GM13977 (cell line): ENCODE data around the gene MRPL54.
"Not testable (repeated sequence)": the region's sequence is repeated elsewhere in the genome, so short reads cannot be mapped to it uniquely, and the experiment has no call there.

Source experiments
- DNase-seq: peaks from one replicate; pipeline ENCODE4 v3.0.0; 2012; ENCODE audit warnings: low spot score
- in situ Hi-C: fragments of 300-500 bp; cut with MboI; formaldehyde crosslinking; loops from one replicate; pipeline ENCODE4 v1.12.0; 2022; ENCODE audit warnings: low sequenced_read_pairs, low pct_unique_long_range_greater_than_20kb, mixed read lengths, inconsistent platforms; ENCODE audit not compliant: unreplicated experiment
- TF ChIP-seq, protein P1 (sequence below): IDR thresholded peaks from 2 replicates; pipeline ENCODE4 v1.5.1; 2012; ENCODE audit warnings: mild to moderate bottlenecking, control low read depth; ENCODE audit not compliant: insufficient read depth; ENCODE audit errors: extremely low read depth, missing control alignments

Gene MRPL54

DNA sequence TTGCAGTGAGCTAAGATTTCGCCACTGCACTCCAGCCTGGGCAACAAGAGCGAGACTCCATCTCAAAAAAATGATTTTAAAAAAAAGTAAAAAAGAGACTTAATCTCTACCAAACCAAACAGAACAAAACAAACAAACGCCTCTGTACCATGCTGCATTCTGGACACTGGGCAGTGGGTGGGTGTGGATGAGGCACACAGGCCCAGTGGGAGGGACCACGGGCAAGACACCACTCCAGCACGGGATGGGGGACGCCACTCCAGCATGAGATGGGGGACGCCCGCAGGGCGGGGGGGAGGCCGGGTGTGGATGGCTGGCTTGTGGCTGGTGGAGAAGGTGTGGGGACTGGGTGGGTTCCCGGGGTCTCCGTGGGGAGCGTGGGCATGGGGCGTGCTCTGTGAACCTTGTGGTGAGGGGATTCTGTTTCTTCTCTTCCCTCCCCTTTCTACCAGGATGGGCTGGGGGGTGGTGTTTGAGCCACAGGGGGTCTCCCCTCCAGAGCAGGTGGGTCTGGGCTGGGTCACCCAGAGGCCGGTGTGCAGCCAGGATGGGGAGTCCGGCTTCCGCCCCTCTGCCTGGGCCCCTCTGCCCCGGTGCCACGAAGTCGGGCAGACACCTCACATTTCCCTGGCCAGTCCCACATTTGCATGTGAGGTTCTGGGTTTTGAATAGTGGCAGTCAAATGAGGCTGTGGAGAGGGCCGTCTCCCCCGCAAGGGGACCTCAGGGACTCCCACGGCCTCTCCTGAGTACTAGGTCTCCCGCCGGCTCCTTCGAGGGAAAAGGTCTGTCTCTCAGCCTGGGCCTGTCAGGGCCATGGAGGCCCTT is 47.6 kb downstream of the MRPL54 start:
- in situ Hi-C loops: no loop called here
- peak; percentile 75 for DNase-seq
- TF ChIP-seq, protein P1, sequence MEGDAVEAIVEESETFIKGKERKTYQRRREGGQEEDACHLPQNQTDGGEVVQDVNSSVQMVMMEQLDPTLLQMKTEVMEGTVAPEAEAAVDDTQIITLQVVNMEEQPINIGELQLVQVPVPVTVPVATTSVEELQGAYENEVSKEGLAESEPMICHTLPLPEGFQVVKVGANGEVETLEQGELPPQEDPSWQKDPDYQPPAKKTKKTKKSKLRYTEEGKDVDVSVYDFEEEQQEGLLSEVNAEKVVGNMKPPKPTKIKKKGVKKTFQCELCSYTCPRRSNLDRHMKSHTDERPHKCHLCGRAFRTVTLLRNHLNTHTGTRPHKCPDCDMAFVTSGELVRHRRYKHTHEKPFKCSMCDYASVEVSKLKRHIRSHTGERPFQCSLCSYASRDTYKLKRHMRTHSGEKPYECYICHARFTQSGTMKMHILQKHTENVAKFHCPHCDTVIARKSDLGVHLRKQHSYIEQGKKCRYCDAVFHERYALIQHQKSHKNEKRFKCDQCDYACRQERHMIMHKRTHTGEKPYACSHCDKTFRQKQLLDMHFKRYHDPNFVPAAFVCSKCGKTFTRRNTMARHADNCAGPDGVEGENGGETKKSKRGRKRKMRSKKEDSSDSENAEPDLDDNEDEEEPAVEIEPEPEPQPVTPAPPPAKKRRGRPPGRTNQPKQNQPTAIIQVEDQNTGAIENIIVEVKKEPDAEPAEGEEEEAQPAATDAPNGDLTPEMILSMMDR: no peak

GRCh38 chr19:3810708-3811355 is 48.4 kb downstream of the MRPL54 start:
- in situ Hi-C loops: no loop called here
- DNase-seq: no peak

GRCh38 chr19:3813473-3814392 is 51.3 kb downstream of the MRPL54 start:
- DNase-seq: no peak
- in situ Hi-C loops: no loop called here
- TF ChIP-seq, protein P1: no peak

More at GRCh38 chr19:3810708-3811355, 48.4 kb downstream of the MRPL54 start:
- TF ChIP-seq, protein P1: no peak

DNA sequence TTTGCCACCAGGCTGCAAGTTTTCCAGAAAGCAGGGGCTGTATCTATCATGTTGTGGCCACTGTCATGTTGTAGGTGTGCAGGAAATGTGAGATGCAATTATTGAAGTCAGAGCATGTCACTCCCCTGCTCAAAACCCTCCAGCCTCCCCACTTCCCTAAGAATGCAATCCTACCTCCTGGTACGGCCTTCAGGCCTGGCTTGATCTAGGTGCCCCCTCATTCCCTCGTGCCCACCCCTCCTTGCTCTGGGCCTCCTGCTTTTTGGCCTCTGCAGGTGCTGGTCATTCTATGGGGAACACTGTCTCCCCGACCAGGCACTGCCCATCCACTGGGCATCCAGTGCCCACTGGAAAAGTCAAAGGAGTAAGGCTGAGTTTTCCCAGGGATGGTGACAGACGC is 52.2 kb downstream of the MRPL54 start:
- TF ChIP-seq, protein P1: no peak
- no peak for DNase-seq
- in situ Hi-C loops: no loop called here

GRCh38 chr19:3816148-3816547 is 53.7 kb downstream of the MRPL54 start:
- DNase-seq, in situ Hi-C loops: not testable (repeated sequence)

DNA sequence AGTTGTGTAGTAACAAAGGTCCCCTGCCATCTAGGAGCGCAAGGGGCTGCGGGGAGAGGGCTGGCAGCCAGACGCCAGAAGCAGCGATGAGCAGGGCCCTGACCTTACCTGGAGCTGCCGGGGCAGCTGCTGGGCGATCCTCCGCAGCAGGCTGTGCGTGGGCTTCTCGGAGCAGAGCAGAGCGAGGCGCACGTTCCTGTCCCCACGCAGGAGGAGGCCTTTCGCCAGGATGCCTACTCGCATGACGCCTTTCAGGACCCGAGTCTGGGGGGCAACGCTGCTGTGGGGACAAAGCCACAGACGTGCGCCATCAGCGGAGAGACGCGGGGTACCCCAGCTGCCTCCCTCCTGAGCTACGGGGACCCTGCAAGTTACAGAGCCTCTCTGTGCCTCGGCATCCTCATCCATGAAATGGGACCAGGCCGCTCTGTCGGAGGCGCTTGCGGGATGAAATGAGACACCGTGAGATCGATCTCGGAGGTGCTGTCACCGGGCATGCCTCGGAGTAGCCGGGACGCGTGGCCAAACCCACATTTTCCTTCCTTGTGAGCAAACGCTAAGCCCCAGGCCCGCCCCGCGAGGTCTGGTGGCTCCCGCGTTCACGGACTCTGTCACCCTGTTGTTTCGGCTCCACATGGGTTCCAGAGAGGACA is 54.2 kb downstream of the MRPL54 start:
- no peak for DNase-seq
- TF ChIP-seq, protein P1: no peak
- in situ Hi-C loops: no loop called here
